ENCODE measurements around the gene LAGE3. TPM values are rescaled to one million over a fixed set of nuclear protein-coding genes. Genes with fewer than 3 reads are reported as not detected.

Gene LAGE3
- total RNA-seq, 4 donors from 2014 or later: 22.9 to 50.0 (median 28.5) TPM

DNA sequence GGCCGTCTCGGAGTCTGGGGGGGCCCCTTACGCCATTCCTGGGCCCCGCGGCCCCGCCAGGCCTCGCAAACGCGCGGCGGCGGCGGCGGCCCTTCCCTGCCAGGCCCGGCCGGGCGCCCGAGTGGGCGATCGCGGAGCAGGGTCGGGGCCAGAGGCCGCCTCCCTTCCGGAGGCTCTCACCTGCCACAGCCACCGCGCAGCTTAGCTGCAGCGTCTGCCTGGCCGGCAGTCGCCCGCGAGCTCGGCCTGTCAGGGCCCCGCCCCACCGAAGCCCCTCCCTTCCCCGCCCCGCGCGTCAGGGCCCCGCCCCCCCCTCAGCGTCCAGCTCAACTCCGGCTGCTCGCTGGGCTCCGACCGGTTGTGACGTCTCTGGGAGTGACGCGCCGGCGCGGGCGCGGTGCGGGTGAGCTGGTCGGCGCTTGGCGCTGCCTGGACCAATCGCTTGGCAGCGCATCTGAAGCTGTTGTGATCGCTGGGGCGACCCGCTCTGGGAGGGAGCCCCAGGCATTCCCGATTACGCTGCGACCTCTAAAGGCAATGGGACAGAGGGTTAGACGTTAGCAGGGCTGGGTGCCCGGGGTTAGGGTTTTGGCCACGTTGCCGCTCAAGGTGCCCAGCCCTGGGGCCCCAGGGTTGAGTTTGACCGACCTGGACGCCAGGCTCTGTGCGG, 11.5 kb upstream of the LAGE3 start, which contains the start of gene SLC10A3:
SLC10A3 (minus strand) TSS at position 216 of the 670 bp plus-strand sequence. CDS start 1,689 bp downstream, outside the sequence.
- TF ChIP-seq, protein P1, sequence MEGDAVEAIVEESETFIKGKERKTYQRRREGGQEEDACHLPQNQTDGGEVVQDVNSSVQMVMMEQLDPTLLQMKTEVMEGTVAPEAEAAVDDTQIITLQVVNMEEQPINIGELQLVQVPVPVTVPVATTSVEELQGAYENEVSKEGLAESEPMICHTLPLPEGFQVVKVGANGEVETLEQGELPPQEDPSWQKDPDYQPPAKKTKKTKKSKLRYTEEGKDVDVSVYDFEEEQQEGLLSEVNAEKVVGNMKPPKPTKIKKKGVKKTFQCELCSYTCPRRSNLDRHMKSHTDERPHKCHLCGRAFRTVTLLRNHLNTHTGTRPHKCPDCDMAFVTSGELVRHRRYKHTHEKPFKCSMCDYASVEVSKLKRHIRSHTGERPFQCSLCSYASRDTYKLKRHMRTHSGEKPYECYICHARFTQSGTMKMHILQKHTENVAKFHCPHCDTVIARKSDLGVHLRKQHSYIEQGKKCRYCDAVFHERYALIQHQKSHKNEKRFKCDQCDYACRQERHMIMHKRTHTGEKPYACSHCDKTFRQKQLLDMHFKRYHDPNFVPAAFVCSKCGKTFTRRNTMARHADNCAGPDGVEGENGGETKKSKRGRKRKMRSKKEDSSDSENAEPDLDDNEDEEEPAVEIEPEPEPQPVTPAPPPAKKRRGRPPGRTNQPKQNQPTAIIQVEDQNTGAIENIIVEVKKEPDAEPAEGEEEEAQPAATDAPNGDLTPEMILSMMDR (IDR thresholded peaks at IDR 0.05): no peak
- TF ChIP-seq POLR2A (IDR thresholded peaks at IDR 0.05): peak in 1 of 2 donors; percentile 36
- peak; percentile 82 to 98 for DNase-seq (ENCODE audit: low spot score in 2 of 2)
- H3K4me3 ChIP-seq (ENCODE audit: low read depth, poor library complexity, severe bottlenecking): peak within 1 kb of the TSS; percentile 47
- intact Hi-C loops (cut with DNase I; ENCODE audit: low total_unique reads): no loop called here
- 0 to 40% methylated on average over 6 to 50 of the region's 71 CpGs for WGBS, 2 donors

GRCh38 chrX:154490021-154490413, 10.9 kb upstream of the LAGE3 start:
- H3K4me3 ChIP-seq (ENCODE audit: low read depth, poor library complexity, severe bottlenecking): peak overlapping the region; percentile 47
- WGBS, 2 donors: 0 to 60% methylated on average over 2 to 19 of the region's 19 CpGs
- intact Hi-C loops (cut with DNase I; ENCODE audit: low total_unique reads): no loop called here
- no peak for DNase-seq (ENCODE audit: low spot score in 2 of 2)
- TF ChIP-seq POLR2A (IDR thresholded peaks at IDR 0.05): no peak
- TF ChIP-seq, protein P1 (IDR thresholded peaks at IDR 0.05): no peak

GRCh38 chrX:154489182-154489581, 10.1 kb upstream of the LAGE3 start:
- no peak for DNase-seq (ENCODE audit: low spot score in 2 of 2)
- TF ChIP-seq, protein P1 (IDR thresholded peaks at IDR 0.05): no peak
- no peak for TF ChIP-seq POLR2A (IDR thresholded peaks at IDR 0.05)
- intact Hi-C loops (cut with DNase I; ENCODE audit: low total_unique reads): no loop called here
- 60 to 77% methylated on average over 1 to 4 of the region's 4 CpGs for WGBS, 2 donors
- no peak overlapping the region for H3K4me3 ChIP-seq (ENCODE audit: low read depth, poor library complexity, severe bottlenecking)

- H3K4me3 ChIP-seq (ENCODE audit: low read depth, poor library complexity, severe bottlenecking): no peak overlapping the region
- intact Hi-C loops (cut with DNase I; ENCODE audit: low total_unique reads): no loop called here
- TF ChIP-seq, protein P1 (IDR thresholded peaks at IDR 0.05): no peak
- no peak for TF ChIP-seq POLR2A (IDR thresholded peaks at IDR 0.05)
- no peak for DNase-seq (ENCODE audit: low spot score in 2 of 2)
- WGBS, 2 donors: 83 to 86% methylated on average over 4 to 20 of the region's 20 CpGs
Measured at GRCh38 chrX:154488336-154489075, 9.4 kb upstream of the LAGE3 start.

DNA sequence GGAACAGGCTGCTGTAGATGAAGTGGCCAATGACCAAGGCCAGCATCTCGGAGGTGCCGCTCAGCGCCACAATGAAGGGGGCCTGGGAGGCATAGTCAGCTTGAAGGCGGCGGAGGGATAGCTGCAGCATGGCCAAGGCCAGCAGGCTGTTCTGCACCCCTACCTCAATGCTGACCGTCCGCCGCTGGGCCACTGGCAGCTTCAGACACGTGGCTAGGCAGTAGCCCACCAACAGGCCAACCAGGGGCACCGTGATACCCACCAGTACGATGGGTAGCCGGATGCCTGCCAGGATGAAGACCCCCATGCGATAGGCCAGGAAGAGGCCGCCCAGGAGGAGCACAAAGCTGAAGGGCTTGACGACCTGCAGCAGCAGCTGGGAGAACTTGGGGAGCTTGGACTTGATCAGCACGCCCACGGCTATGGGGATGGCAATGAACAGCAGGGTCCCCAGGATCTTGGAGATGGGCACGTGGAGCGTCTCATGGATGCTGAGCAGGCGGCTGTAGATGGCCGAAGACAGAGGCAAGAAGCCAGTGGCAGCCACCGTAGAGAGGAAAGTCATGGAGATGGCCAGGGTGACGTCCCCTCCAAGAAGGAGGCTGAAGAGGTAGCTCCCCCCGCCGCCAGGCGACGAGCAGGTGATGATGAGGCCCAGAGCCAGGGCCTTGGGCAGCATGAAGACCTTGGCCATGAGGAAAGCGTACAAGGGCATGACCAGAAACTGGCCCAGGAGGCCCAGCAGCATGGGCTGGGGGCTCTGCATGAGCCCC, 8.6 kb upstream of the LAGE3 start:
- DNase-seq (ENCODE audit: low spot score in 2 of 2): no peak
- intact Hi-C loops (cut with DNase I; ENCODE audit: low total_unique reads): no loop called here
- TF ChIP-seq, protein P1 (IDR thresholded peaks at IDR 0.05): no peak
- 85 to 92% methylated on average over 22 to 28 of the region's 28 CpGs for WGBS, 2 donors
- H3K4me3 ChIP-seq (ENCODE audit: low read depth, poor library complexity, severe bottlenecking): no peak overlapping the region
